ENCODE measurements around the gene U2AF2.

- no peak for TF ChIP-seq CTCF (conservative IDR thresholded peaks at IDR 0.05; ENCODE audit: low read length)
- TF ChIP-seq EZH2phosphoT487 (IDR thresholded peaks at IDR 0.05; ENCODE audit: borderline replicate concordance, low read depth, low read length) = no peak
Measured at GRCh38 chr19:55660404-55660803, 5.6 kb downstream of the U2AF2 start.

Data from OCI-LY7 (cell line).